ENCODE results near the gene SRPK2. TPM values are rescaled to one million over a fixed set of nuclear protein-coding genes. Genes with fewer than 3 reads are reported as not detected.

Gene SRPK2
- total and polyA plus RNA-seq, 2 of the 13 experiments (the other 11 are each of a cell fraction or from before 2014, with no cell fraction given): 10.1 to 22.3 TPM

DNA sequence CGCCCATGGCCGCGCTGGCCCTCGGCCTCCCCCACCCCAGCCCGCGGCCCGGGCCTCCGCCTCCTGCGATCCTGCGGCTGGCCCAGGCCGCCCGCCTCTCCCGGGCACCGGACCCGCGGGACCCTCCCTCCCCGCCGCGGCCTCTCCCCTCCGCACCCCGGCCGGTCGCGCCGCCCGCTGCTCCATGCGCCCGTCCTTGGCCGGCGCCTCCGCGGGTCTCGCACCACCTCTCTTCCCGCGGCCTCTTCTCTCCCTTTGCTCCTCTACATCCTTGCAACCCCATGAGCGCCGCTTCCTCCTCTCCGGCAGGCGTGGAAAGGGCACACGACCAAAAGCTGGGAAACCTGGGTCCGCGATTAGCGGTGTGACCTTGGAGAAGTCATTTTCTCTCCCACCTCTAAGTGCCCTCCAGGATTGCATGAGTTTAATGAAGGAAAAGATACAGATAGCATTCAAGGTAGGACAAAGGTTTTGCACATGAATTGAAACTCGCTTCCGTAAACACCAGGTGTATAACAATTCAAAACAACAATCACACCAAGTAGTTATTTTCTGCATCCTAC is 448 bp upstream of the SRPK2 start (continued):
- no peak for TF ChIP-seq PTBP1 (IDR thresholded peaks at IDR 0.05; ENCODE audit: low read depth, low read length, poor library complexity, severe bottlenecking)
- TF ChIP-seq HES4 (CRISPR knock-in tag; IDR thresholded peaks at IDR 0.05; ENCODE audit: borderline replicate concordance): no peak
- TF ChIP-seq, protein P1, sequence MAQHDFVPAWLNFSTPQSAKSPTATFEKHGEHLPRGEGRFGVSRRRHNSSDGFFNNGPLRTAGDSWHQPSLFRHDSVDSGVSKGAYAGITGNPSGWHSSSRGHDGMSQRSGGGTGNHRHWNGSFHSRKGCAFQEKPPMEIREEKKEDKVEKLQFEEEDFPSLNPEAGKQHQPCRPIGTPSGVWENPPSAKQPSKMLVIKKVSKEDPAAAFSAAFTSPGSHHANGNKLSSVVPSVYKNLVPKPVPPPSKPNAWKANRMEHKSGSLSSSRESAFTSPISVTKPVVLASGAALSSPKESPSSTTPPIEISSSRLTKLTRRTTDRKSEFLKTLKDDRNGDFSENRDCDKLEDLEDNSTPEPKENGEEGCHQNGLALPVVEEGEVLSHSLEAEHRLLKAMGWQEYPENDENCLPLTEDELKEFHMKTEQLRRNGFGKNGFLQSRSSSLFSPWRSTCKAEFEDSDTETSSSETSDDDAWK (CRISPR knock-in tag; IDR thresholded peaks at IDR 0.05): no peak
- TF ChIP-seq CHD2 (IDR thresholded peaks at IDR 0.05; ENCODE audit: low read depth, low read length): peak; percentile 72
- no peak for TF ChIP-seq ZNF660 (CRISPR knock-in tag; IDR thresholded peaks at IDR 0.05; ENCODE audit: borderline replicate concordance, low read depth)
- TF ChIP-seq SALL2 (CRISPR knock-in tag; IDR thresholded peaks at IDR 0.05): no peak
- TF ChIP-seq HNF4G (IDR thresholded peaks at IDR 0.05; ENCODE audit: borderline replicate concordance, low read depth, low read length): no peak
- no peak for TF ChIP-seq HNF4G (CRISPR knock-in tag; IDR thresholded peaks at IDR 0.05; ENCODE audit: borderline replicate concordance, low read depth)
- no peak for TF ChIP-seq KLF16 (CRISPR knock-in tag; IDR thresholded peaks at IDR 0.05)
- TF ChIP-seq, protein P2, sequence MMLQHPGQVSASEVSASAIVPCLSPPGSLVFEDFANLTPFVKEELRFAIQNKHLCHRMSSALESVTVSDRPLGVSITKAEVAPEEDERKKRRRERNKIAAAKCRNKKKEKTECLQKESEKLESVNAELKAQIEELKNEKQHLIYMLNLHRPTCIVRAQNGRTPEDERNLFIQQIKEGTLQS (CRISPR knock-in tag; IDR thresholded peaks at IDR 0.05): no peak
- TF ChIP-seq, protein P3, sequence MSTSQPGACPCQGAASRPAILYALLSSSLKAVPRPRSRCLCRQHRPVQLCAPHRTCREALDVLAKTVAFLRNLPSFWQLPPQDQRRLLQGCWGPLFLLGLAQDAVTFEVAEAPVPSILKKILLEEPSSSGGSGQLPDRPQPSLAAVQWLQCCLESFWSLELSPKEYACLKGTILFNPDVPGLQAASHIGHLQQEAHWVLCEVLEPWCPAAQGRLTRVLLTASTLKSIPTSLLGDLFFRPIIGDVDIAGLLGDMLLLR (CRISPR knock-in tag; IDR thresholded peaks at IDR 0.05): no peak
- TF ChIP-seq, protein P4, sequence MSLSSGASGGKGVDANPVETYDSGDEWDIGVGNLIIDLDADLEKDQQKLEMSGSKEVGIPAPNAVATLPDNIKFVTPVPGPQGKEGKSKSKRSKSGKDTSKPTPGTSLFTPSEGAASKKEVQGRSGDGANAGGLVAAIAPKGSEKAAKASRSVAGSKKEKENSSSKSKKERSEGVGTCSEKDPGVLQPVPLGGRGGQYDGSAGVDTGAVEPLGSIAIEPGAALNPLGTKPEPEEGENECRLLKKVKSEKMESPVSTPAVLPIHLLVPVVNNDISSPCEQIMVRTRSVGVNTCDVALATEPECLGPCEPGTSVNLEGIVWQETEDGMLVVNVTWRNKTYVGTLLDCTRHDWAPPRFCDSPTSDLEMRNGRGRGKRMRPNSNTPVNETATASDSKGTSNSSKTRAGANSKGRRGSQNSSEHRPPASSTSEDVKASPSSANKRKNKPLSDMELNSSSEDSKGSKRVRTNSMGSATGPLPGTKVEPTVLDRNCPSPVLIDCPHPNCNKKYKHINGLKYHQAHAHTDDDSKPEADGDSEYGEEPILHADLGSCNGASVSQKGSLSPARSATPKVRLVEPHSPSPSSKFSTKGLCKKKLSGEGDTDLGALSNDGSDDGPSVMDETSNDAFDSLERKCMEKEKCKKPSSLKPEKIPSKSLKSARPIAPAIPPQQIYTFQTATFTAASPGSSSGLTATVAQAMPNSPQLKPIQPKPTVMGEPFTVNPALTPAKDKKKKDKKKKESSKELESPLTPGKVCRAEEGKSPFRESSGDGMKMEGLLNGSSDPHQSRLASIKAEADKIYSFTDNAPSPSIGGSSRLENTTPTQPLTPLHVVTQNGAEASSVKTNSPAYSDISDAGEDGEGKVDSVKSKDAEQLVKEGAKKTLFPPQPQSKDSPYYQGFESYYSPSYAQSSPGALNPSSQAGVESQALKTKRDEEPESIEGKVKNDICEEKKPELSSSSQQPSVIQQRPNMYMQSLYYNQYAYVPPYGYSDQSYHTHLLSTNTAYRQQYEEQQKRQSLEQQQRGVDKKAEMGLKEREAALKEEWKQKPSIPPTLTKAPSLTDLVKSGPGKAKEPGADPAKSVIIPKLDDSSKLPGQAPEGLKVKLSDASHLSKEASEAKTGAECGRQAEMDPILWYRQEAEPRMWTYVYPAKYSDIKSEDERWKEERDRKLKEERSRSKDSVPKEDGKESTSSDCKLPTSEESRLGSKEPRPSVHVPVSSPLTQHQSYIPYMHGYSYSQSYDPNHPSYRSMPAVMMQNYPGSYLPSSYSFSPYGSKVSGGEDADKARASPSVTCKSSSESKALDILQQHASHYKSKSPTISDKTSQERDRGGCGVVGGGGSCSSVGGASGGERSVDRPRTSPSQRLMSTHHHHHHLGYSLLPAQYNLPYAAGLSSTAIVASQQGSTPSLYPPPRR (CRISPR knock-in tag; IDR thresholded peaks at IDR 0.05; ENCODE audit: borderline replicate concordance): no peak
- no peak for TF ChIP-seq ARNTL (CRISPR knock-in tag; IDR thresholded peaks at IDR 0.05)
- TF ChIP-seq STAG1 (CRISPR knock-in tag; IDR thresholded peaks at IDR 0.05): no peak
- TF ChIP-seq RBM22 (optimal IDR thresholded peaks at IDR 0.05; ENCODE audit: low read length): no peak
- no peak for TF ChIP-seq ZNF570 (CRISPR knock-in tag; IDR thresholded peaks at IDR 0.05; ENCODE audit: borderline replicate concordance)
- TF ChIP-seq, protein P5, sequence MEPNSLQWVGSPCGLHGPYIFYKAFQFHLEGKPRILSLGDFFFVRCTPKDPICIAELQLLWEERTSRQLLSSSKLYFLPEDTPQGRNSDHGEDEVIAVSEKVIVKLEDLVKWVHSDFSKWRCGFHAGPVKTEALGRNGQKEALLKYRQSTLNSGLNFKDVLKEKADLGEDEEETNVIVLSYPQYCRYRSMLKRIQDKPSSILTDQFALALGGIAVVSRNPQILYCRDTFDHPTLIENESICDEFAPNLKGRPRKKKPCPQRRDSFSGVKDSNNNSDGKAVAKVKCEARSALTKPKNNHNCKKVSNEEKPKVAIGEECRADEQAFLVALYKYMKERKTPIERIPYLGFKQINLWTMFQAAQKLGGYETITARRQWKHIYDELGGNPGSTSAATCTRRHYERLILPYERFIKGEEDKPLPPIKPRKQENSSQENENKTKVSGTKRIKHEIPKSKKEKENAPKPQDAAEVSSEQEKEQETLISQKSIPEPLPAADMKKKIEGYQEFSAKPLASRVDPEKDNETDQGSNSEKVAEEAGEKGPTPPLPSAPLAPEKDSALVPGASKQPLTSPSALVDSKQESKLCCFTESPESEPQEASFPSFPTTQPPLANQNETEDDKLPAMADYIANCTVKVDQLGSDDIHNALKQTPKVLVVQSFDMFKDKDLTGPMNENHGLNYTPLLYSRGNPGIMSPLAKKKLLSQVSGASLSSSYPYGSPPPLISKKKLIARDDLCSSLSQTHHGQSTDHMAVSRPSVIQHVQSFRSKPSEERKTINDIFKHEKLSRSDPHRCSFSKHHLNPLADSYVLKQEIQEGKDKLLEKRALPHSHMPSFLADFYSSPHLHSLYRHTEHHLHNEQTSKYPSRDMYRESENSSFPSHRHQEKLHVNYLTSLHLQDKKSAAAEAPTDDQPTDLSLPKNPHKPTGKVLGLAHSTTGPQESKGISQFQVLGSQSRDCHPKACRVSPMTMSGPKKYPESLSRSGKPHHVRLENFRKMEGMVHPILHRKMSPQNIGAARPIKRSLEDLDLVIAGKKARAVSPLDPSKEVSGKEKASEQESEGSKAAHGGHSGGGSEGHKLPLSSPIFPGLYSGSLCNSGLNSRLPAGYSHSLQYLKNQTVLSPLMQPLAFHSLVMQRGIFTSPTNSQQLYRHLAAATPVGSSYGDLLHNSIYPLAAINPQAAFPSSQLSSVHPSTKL (CRISPR knock-in tag; IDR thresholded peaks at IDR 0.05): no peak
- TF ChIP-seq SMAD3 (CRISPR knock-in tag; IDR thresholded peaks at IDR 0.05): no peak
- TF ChIP-seq KDM2A (CRISPR knock-in tag; IDR thresholded peaks at IDR 0.05; ENCODE audit: borderline replicate concordance, low read depth): 0 out of 2 replicates have a peak, but pooled peaks have one; percentile 19

All from HepG2 (cell line).